Mesothelial cell of epicardium (in vitro differentiated cells): ENCODE measurements around the gene GTF2A1L. TPM values are rescaled to one million over a fixed set of nuclear protein-coding genes. Genes with fewer than 3 reads are reported as not detected.
A peak's percentile ranks its signal among the peaks of the same experiment; 100 is the strongest.

Experiments
- DNase-seq, 2 experiments: peaks; one replicate each; pipeline ENCODE4 v3.0.0; 2021; ENCODE audit warnings: low spot score in 2 of 2; ENCODE audit not compliant: unreplicated experiment in 2 of 2
- H3K27ac Mint-ChIP-seq: 2 replicates; pipeline ENCODE4 v1.8.0; 2021; ENCODE audit warnings: mixed read lengths
- H3K27me3 Mint-ChIP-seq: 2 replicates; pipeline ENCODE4 v1.8.0; 2021; ENCODE audit warnings: low read depth, mixed read lengths
- H3K36me3 Mint-ChIP-seq: 2 replicates; pipeline ENCODE4 v1.8.0; 2021; ENCODE audit warnings: mixed read lengths
- H3K4me1 Mint-ChIP-seq: 2 replicates; pipeline ENCODE4 v1.8.0; 2021; ENCODE audit warnings: mixed read lengths
- H3K4me3 Mint-ChIP-seq: 2 replicates; pipeline ENCODE4 v1.8.0; 2021; ENCODE audit warnings: mild to moderate bottlenecking, moderate library complexity, mixed read lengths
- H3K9me3 Mint-ChIP-seq: 2 replicates; pipeline ENCODE4 v1.8.0; 2021; ENCODE audit warnings: mixed read lengths
- total RNA-seq: library from RNA; stranded (reverse); gene quantifications from 3 replicates; pipeline ENCODE4 v1.2.1, GENCODE V29; 2021
- TF ChIP-seq, protein P1 (sequence below): fragments of 200-600 bp; sonication (generic); IDR thresholded peaks from one replicate; pipeline ENCODE4 v1.5.0; 2021; ENCODE audit warnings: antibody characterized with exemption; ENCODE audit not compliant: unreplicated experiment

The GTF2A1L gene
- total RNA-seq, 1 donor from 2014 or later, result 0.69 TPM

- Mint-ChIP-seq H3K36me3 (peaks cover 35% of the 10 kb centered on the region), H3K27me3 (no peaks in the 10 kb centered on the region), H3K4me3 (no peak overlapping the region), H3K27ac (no peak overlapping the region), H3K9me3 (peaks cover 41% of the 10 kb centered on the region), H3K4me1 (no peaks in the 10 kb centered on the region)
- no peak for DNase-seq
- TF ChIP-seq, protein P1, sequence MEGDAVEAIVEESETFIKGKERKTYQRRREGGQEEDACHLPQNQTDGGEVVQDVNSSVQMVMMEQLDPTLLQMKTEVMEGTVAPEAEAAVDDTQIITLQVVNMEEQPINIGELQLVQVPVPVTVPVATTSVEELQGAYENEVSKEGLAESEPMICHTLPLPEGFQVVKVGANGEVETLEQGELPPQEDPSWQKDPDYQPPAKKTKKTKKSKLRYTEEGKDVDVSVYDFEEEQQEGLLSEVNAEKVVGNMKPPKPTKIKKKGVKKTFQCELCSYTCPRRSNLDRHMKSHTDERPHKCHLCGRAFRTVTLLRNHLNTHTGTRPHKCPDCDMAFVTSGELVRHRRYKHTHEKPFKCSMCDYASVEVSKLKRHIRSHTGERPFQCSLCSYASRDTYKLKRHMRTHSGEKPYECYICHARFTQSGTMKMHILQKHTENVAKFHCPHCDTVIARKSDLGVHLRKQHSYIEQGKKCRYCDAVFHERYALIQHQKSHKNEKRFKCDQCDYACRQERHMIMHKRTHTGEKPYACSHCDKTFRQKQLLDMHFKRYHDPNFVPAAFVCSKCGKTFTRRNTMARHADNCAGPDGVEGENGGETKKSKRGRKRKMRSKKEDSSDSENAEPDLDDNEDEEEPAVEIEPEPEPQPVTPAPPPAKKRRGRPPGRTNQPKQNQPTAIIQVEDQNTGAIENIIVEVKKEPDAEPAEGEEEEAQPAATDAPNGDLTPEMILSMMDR, result no peak
These were observed 15.5 kb downstream of the GTF2A1L start for GRCh38 chr2:48633143-48633542.

- TF ChIP-seq, protein P1, result no peak
- Mint-ChIP-seq H3K9me3 (peaks cover 49% of the 10 kb centered on the region), H3K36me3 (peaks cover 33% of the 10 kb centered on the region), H3K27me3 (no peaks in the 10 kb centered on the region), H3K4me1 (no peaks in the 10 kb centered on the region), H3K4me3 (no peak overlapping the region), H3K27ac (no peak overlapping the region)
- no peak for DNase-seq
These were observed 18.1 kb downstream of the GTF2A1L start for GRCh38 chr2:48635786-48636185.

DNA sequence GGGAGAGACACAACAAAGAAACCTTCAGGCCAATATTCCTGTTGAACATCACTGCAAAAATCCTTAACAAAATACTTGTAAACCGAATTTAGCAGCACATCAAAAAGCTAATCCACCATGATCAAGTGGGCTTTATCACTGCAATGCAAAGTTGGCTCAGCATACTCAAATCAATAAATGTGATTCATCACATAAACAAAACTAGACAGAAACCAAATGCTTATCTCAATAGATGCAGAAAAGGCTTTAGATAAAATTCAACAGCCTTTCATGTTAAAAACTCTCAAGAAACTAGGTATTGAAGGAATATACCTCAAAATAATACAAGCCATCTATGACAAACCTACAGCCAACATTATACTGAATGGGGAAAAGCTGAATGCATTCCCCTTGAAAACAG lies 20.6 kb downstream of the GTF2A1L start:
- TF ChIP-seq, protein P1, result no peak
- Mint-ChIP-seq H3K27me3 (no peaks in the 10 kb centered on the region), H3K4me3 (no peak overlapping the region), H3K9me3 (peaks cover 28% of the 10 kb centered on the region), H3K36me3 (peaks cover 19% of the 10 kb centered on the region), H3K4me1 (peaks cover 4% of the 10 kb centered on the region), H3K27ac (no peak overlapping the region)
- no peak for DNase-seq

- Mint-ChIP-seq H3K27ac (peak overlapping the region; percentile 27), H3K9me3 (no peaks in the 10 kb centered on the region), H3K27me3 (no peaks in the 10 kb centered on the region), H3K36me3 (no peaks in the 10 kb centered on the region), H3K4me1 (peaks cover 17% of the 10 kb centered on the region), H3K4me3 (no peak overlapping the region)
- TF ChIP-seq, protein P1, result no peak
- DNase-seq, result no peak
These were observed 33.6 kb downstream of the GTF2A1L start for GRCh38 chr2:48651158-48651790.

GRCh38 chr2:48668992-48669391 lies 51.3 kb downstream of the GTF2A1L start:
- Mint-ChIP-seq H3K9me3 (peaks cover 15% of the 10 kb centered on the region), H3K4me3 (no peak overlapping the region)

More at GRCh38 chr2:48668992-48669391, 51.3 kb downstream of the GTF2A1L start:
- no peak for DNase-seq
- peaks cover 16% of the 10 kb centered on the region for H3K36me3 Mint-ChIP-seq
- H3K4me1 Mint-ChIP-seq, result no peaks in the 10 kb centered on the region
- no peaks in the 10 kb centered on the region for H3K27me3 Mint-ChIP-seq
- TF ChIP-seq, protein P1, result no peak
- H3K27ac Mint-ChIP-seq, result no peak overlapping the region
